Activated CD4-positive, alpha-beta T cell treated with anti-CD3 and anti-CD28 coated beads for 36 hours (primary cell): ENCODE measurements around the gene MREG. TPM values are rescaled to one million over a fixed set of nuclear protein-coding genes. Genes with fewer than 3 reads are reported as not detected.
"Not testable (repeated sequence)": the region's sequence is repeated elsewhere in the genome, so short reads cannot be mapped to it uniquely, and the experiment has no call there.

ENCODE experiments used
- ATAC-seq: fragments of 200-7000 bp; cut with Tn5 transposase; one replicate; pipeline ENCODE4 v1.10.0; 2021; ENCODE audit warnings: mild to moderate bottlenecking, moderate library complexity
- CTCF ChIA-PET: fragments of 350-600 bp; sonication (Branson Sonifier 250); formaldehyde crosslinking; loops from one replicate; lab custom pipeline; 2021; ENCODE audit warnings: antibody characterized with exemption; lab: Charles Lee
- POLR2A ChIA-PET: fragments of 350-600 bp; sonication (Branson Sonifier 250); formaldehyde crosslinking; loops from one replicate; lab custom pipeline; 2021; ENCODE audit warnings: antibody characterized with exemption, inconsistent platforms; lab: Charles Lee
- DNase-seq: peaks from one replicate; pipeline ENCODE4 v3.0.0-alpha.2; 2020
- H3K27ac Mint-ChIP-seq: one replicate; pipeline ENCODE4 v1.8.0; 2021; ENCODE audit warnings: mixed read lengths
- H3K27me3 Mint-ChIP-seq: one replicate; pipeline ENCODE4 v1.8.0; 2021; ENCODE audit warnings: mixed read lengths
- H3K36me3 Mint-ChIP-seq: one replicate; pipeline ENCODE4 v1.8.0; 2021; ENCODE audit warnings: low read depth, mixed read lengths
- H3K4me1 Mint-ChIP-seq: one replicate; pipeline ENCODE4 v1.8.0; 2021; ENCODE audit warnings: mixed read lengths
- H3K4me3 Mint-ChIP-seq: one replicate; pipeline ENCODE4 v1.8.0; 2021; ENCODE audit warnings: mild to moderate bottlenecking, moderate library complexity, mixed read lengths
- H3K9me3 Mint-ChIP-seq: one replicate; pipeline ENCODE4 v1.8.0; 2021; ENCODE audit warnings: low read depth, mixed read lengths
- intact Hi-C, 2 experiments: fragments of 100-400 bp; cut with DNase I in 1 of 2; cut with micrococcal nuclease in 1 of 2; formaldehyde crosslinking; loops; one replicate each; pipeline versions ENCODE4 v1.14.2 to v1.15.1; 2022 to 2024; cut with DNase I, micrococcal nuclease
- total RNA-seq, 2 experiments: library from RNA; stranded (reverse); gene quantifications; one replicate each; pipeline ENCODE4 v1.2.3, GENCODE V29; 2021

MREG gene
- total RNA-seq, 2 experiments from 2014 or later = 9.1 to 9.8 TPM

- intact Hi-C loops = loop anchor here (2.0 kb wide), 1 partner anchor 41 kb away; the partner anchor contains the start of gene MREG (in 2 of the 2)
- Mint-ChIP-seq H3K27ac (no peak overlapping the region), H3K36me3 (peaks cover 15% of the 10 kb centered on the region)
Measured at GRCh38 chr2:215971671-215972070, 41.7 kb downstream of the MREG start.

GRCh38 chr2:215970894-215971293, 42.5 kb downstream of the MREG start:
- intact Hi-C loops = loop anchor here (2.0 kb wide), 1 partner anchor 42 kb away; the partner anchor contains the start of gene MREG (in 2 of the 2)
- Mint-ChIP-seq H3K4me1 (peaks cover 30% of the 10 kb centered on the region), H3K27ac (peak overlapping the region; percentile 74), H3K36me3 (peaks cover 15% of the 10 kb centered on the region)
- H3K4me3 Mint-ChIP-seq, POLR2A ChIA-PET, H3K27me3 Mint-ChIP-seq, H3K9me3 Mint-ChIP-seq: not testable (repeated sequence)
- peak; percentile 15 for ATAC-seq
- DNase-seq = peak; percentile 49
- CTCF ChIA-PET = interaction anchor here (0.9 to 1.3 kb wide), 4 partner anchors 8 to 658 kb away, joined by 3 to 5 read pairs (median 4); no protein-coding TSS in a partner anchor

More at GRCh38 chr2:215971671-215972070, 41.7 kb downstream of the MREG start:
- no peak overlapping the region for H3K4me3 Mint-ChIP-seq
- peaks cover 30% of the 10 kb centered on the region for H3K4me1 Mint-ChIP-seq
- DNase-seq = no peak
- POLR2A ChIA-PET = no interaction called here
- H3K27me3 Mint-ChIP-seq = no peaks in the 10 kb centered on the region
- H3K9me3 Mint-ChIP-seq = peaks cover 4% of the 10 kb centered on the region
- CTCF ChIA-PET = interaction anchor here (0.8 kb wide), 1 partner anchor 31 kb away, joined by 3 read pairs; no protein-coding TSS in a partner anchor
- no peak for ATAC-seq

- POLR2A ChIA-PET = no interaction called here
- Mint-ChIP-seq H3K4me1 (peaks cover 30% of the 10 kb centered on the region), H3K27ac (peak overlapping the region; percentile 74), H3K27me3 (no peaks in the 10 kb centered on the region), H3K9me3 (peaks cover 4% of the 10 kb centered on the region), H3K36me3 (peaks cover 15% of the 10 kb centered on the region), H3K4me3 (no peak overlapping the region)
- CTCF ChIA-PET = interaction anchor here (0.9 to 1.3 kb wide), 4 partner anchors 8 to 658 kb away, joined by 3 to 5 read pairs (median 4); no protein-coding TSS in a partner anchor
- ATAC-seq (peak; percentile 99), DNase-seq (peak; percentile 72)
- intact Hi-C loops = loop anchor here (2.0 kb wide), 1 partner anchor 42 kb away; the partner anchor contains the start of gene MREG (in 2 of the 2)
Measured at GRCh38 chr2:215970425-215970824, 42.9 kb downstream of the MREG start.

GRCh38 chr2:215969131-215969841, 44.1 kb downstream of the MREG start:
- DNase-seq (no peak), ATAC-seq (no peak)
- ChIA-PET CTCF (interaction anchor here (1.0 to 4.4 kb wide), 6 partner anchors 10 to 65 kb away, joined by 3 to 23 read pairs (median 5); no protein-coding TSS in a partner anchor), POLR2A (no interaction called here)
- no peak overlapping the region for H3K27ac Mint-ChIP-seq
- H3K9me3 Mint-ChIP-seq = peaks cover 4% of the 10 kb centered on the region
- H3K4me3 Mint-ChIP-seq = no peak overlapping the region
- H3K4me1 Mint-ChIP-seq = peaks cover 30% of the 10 kb centered on the region
- H3K27me3 Mint-ChIP-seq = no peaks in the 10 kb centered on the region
- intact Hi-C loops = no loop called here
- peaks cover 15% of the 10 kb centered on the region for H3K36me3 Mint-ChIP-seq

- no peak for ATAC-seq
- Mint-ChIP-seq H3K27ac (no peak overlapping the region), H3K4me3 (no peak overlapping the region), H3K36me3 (peaks cover 15% of the 10 kb centered on the region), H3K4me1 (peaks cover 30% of the 10 kb centered on the region), H3K27me3 (no peaks in the 10 kb centered on the region), H3K9me3 (peaks cover 4% of the 10 kb centered on the region)
- CTCF ChIA-PET = interaction anchor here (0.7 to 4.4 kb wide), 5 partner anchors 12 to 63 kb away, joined by 3 to 23 read pairs (median 5); no protein-coding TSS in a partner anchor
- DNase-seq = no peak
- intact Hi-C loops = no loop called here
- POLR2A ChIA-PET = no interaction called here
Measured at GRCh38 chr2:215968499-215968898, 44.9 kb downstream of the MREG start.

- peaks cover 4% of the 10 kb centered on the region for H3K9me3 Mint-ChIP-seq
- POLR2A ChIA-PET = interaction anchor here (0.6 kb wide), 1 partner anchor 91 kb away, joined by 4 read pairs; no protein-coding TSS in a partner anchor
- ATAC-seq = no peak
Measured at GRCh38 chr2:215967590-215968378, 45.6 kb downstream of the MREG start.

GRCh38 chr2:215966951-215967350, 46.4 kb downstream of the MREG start:
- ChIA-PET POLR2A (no interaction called here), CTCF (interaction anchor here (0.7 to 4.4 kb wide), 3 partner anchors 12 to 123 kb away, joined by 3 to 23 read pairs (median 5); no protein-coding TSS in a partner anchor)
- DNase-seq (no peak), ATAC-seq (no peak)
- no peak overlapping the region for H3K4me3 Mint-ChIP-seq
- peaks cover 8% of the 10 kb centered on the region for H3K36me3 Mint-ChIP-seq
- intact Hi-C loops = no loop called here
- peaks cover 30% of the 10 kb centered on the region for H3K4me1 Mint-ChIP-seq
- peaks cover 4% of the 10 kb centered on the region for H3K9me3 Mint-ChIP-seq
- H3K27me3 Mint-ChIP-seq = no peaks in the 10 kb centered on the region
- no peak overlapping the region for H3K27ac Mint-ChIP-seq

More at GRCh38 chr2:215967590-215968378, 45.6 kb downstream of the MREG start:
- intact Hi-C loops = no loop called here
- Mint-ChIP-seq H3K27me3 (no peaks in the 10 kb centered on the region), H3K27ac (peak overlapping the region; percentile 65), H3K4me3 (no peak overlapping the region), H3K36me3 (peaks cover 8% of the 10 kb centered on the region), H3K4me1 (peaks cover 30% of the 10 kb centered on the region)
- CTCF ChIA-PET = interaction anchor here (0.7 to 4.4 kb wide), 4 partner anchors 13 to 64 kb away, joined by 3 to 23 read pairs (median 5); no protein-coding TSS in a partner anchor
- peak; percentile 18 for DNase-seq

GRCh38 chr2:215966274-215966673, 47.1 kb downstream of the MREG start:
- H3K4me3 Mint-ChIP-seq = no peak overlapping the region
- intact Hi-C loops = no loop called here
- no peak overlapping the region for H3K27ac Mint-ChIP-seq
- peaks cover 24% of the 10 kb centered on the region for H3K4me1 Mint-ChIP-seq
- DNase-seq (no peak), ATAC-seq (no peak)
- ChIA-PET CTCF (interaction anchor here (0.7 to 4.4 kb wide), 4 partner anchors 12 to 124 kb away, joined by 3 to 23 read pairs (median 4); no protein-coding TSS in a partner anchor), POLR2A (interaction anchor here (0.6 kb wide), 1 partner anchor 51 kb away, joined by 4 read pairs; no protein-coding TSS in a partner anchor)
- peaks cover 4% of the 10 kb centered on the region for H3K9me3 Mint-ChIP-seq
- H3K27me3 Mint-ChIP-seq = no peaks in the 10 kb centered on the region
- H3K36me3 Mint-ChIP-seq = peaks cover 4% of the 10 kb centered on the region

- ATAC-seq (no peak), DNase-seq (no peak)
- ChIA-PET CTCF (interaction anchor here (0.7 to 4.4 kb wide), 7 partner anchors 11 to 58 kb away, joined by 3 to 23 read pairs (median 3); no protein-coding TSS in a partner anchor), POLR2A (interaction anchor here (0.6 kb wide), 1 partner anchor 52 kb away, joined by 4 read pairs; no protein-coding TSS in a partner anchor)
- Mint-ChIP-seq H3K36me3 (peaks cover 4% of the 10 kb centered on the region), H3K27me3 (no peaks in the 10 kb centered on the region), H3K9me3 (peaks cover 2% of the 10 kb centered on the region), H3K4me1 (peaks cover 18% of the 10 kb centered on the region), H3K27ac (no peak overlapping the region), H3K4me3 (no peak overlapping the region)
- intact Hi-C loops = no loop called here
Measured at GRCh38 chr2:215965532-215966165, 47.7 kb downstream of the MREG start.

GRCh38 chr2:215961981-215962380, 51.4 kb downstream of the MREG start:
- POLR2A ChIA-PET = interaction anchor here (0.5 kb wide), 1 partner anchor 342 kb away, joined by 3 read pairs; no protein-coding TSS in a partner anchor
- Mint-ChIP-seq H3K36me3 (peaks cover 13% of the 10 kb centered on the region), H3K27me3 (no peaks in the 10 kb centered on the region), H3K4me3 (no peak overlapping the region), H3K9me3 (no peaks in the 10 kb centered on the region), H3K27ac (no peak overlapping the region), H3K4me1 (no peaks in the 10 kb centered on the region)
- intact Hi-C loops = no loop called here
- CTCF ChIA-PET = interaction anchor here (2.2 kb wide), 1 partner anchor 11 kb away, joined by 14 read pairs; no protein-coding TSS in a partner anchor
- DNase-seq (no peak), ATAC-seq (no peak)
